Upper lobe of right lung (tissue), 1 donor: ENCODE measurements around the gene CCDC136. TPM values are rescaled to one million over a fixed set of nuclear protein-coding genes. Genes with fewer than 3 reads are reported as not detected.
A peak's percentile ranks its signal among the peaks of the same experiment; 100 is the strongest.

ENCODE experiments used
- ATAC-seq: fragments of 200-7000 bp; cut with Tn5 transposase; one replicate; pipeline ENCODE4 v1.9.1; 2020; ENCODE audit warnings: mild to moderate bottlenecking, moderate library complexity
- DNase-seq: peaks from one replicate; pipeline ENCODE4 v3.0.0-alpha.2; 2020
- H3K27ac ChIP-seq: fragments of 200-600 bp; one replicate; pipeline ENCODE4 v1.8.0; 2022
- H3K27me3 ChIP-seq: fragments of 200-600 bp; one replicate; pipeline ENCODE4 v1.8.0; 2022; ENCODE audit warnings: mild to moderate bottlenecking
- H3K36me3 ChIP-seq: fragments of 200-600 bp; one replicate; pipeline ENCODE4 v1.8.0; 2022
- H3K4me1 ChIP-seq: fragments of 200-600 bp; one replicate; pipeline ENCODE4 v1.8.0; 2022
- H3K4me3 ChIP-seq: fragments of 200-600 bp; one replicate; pipeline ENCODE4 v1.8.0; 2022; ENCODE audit warnings: mild to moderate bottlenecking
- H3K9me3 ChIP-seq: fragments of 200-600 bp; one replicate; pipeline ENCODE4 v1.8.0; 2022
- intact Hi-C: fragments of 100-400 bp; cut with DNase I; formaldehyde crosslinking; loops from one replicate; pipeline ENCODE4 v1.11.0; 2022
- total RNA-seq: library from RNA; stranded (reverse); fragmentation: NEBNext Ultra II Directional; extraction: Animal tissue kit (Norgen Biotek cat#: 25700); gene quantifications from one replicate; pipeline ENCODE4 v1.2.1, GENCODE V29; 2021
- TF ChIP-seq, protein P1 (sequence below): fragments of 200-600 bp; IDR thresholded peaks from one replicate; pipeline ENCODE4 v1.8.0; 2022; ENCODE audit warnings: antibody characterized with exemption
- donor health status: DM: no; HTN: yes; CAD: no; lungs with severe emphysema.

Gene CCDC136
- total RNA-seq, 1 donor from 2014 or later = 3.1 TPM

DNA sequence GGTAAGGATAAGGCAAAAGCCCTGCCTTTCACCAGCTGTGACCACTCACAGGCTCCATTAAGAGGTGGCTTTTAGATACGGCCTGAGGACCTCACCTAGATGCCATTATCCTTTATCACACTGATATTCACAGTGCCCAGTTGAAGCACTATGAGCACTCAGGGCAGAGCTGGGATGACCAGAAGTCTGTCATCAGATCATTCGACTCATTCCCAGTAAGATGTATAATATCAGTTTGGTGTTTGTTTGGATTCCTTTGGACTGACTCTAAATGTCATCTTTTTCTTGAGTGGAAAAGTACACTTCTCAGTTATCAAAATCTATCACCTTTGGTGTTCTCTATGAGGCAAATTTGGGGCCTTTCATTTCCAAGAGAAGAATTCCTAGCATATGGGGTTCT, 18.7 kb downstream of the CCDC136 start:
- Histone ChIP-seq H3K36me3 (no peaks in the 10 kb centered on the region), H3K4me3 (no peak overlapping the region), H3K9me3 (no peaks in the 10 kb centered on the region), H3K27ac (no peak overlapping the region), H3K4me1 (no peaks in the 10 kb centered on the region), H3K27me3 (no peaks in the 10 kb centered on the region)
- DNase-seq = no peak
- ATAC-seq = no peak
- intact Hi-C loops = no loop called here
- TF ChIP-seq, protein P1, sequence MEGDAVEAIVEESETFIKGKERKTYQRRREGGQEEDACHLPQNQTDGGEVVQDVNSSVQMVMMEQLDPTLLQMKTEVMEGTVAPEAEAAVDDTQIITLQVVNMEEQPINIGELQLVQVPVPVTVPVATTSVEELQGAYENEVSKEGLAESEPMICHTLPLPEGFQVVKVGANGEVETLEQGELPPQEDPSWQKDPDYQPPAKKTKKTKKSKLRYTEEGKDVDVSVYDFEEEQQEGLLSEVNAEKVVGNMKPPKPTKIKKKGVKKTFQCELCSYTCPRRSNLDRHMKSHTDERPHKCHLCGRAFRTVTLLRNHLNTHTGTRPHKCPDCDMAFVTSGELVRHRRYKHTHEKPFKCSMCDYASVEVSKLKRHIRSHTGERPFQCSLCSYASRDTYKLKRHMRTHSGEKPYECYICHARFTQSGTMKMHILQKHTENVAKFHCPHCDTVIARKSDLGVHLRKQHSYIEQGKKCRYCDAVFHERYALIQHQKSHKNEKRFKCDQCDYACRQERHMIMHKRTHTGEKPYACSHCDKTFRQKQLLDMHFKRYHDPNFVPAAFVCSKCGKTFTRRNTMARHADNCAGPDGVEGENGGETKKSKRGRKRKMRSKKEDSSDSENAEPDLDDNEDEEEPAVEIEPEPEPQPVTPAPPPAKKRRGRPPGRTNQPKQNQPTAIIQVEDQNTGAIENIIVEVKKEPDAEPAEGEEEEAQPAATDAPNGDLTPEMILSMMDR = no peak

DNA sequence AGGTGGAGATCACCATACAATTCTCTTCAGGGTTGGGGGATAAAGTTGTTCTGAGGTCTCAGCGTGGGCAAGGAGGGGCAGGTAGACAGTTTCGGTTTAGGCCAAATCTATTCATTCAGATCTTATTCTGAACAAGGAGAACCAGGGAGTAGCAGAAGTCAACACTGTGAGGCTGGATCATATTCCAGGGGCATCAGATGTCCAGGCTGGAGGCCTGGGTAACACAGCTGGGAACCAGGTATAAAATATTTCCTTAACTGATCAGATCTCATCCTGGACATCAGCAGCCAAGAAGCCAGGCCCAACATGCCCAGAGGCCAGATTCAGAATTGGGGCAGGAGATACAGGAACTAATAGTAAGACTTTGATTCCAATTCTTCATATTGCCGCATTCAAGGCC, 19.2 kb downstream of the CCDC136 start:
- Histone ChIP-seq H3K27me3 (no peaks in the 10 kb centered on the region), H3K36me3 (no peaks in the 10 kb centered on the region), H3K4me3 (no peak overlapping the region), H3K9me3 (no peaks in the 10 kb centered on the region), H3K4me1 (no peaks in the 10 kb centered on the region), H3K27ac (no peak overlapping the region)
- intact Hi-C loops = no loop called here
- no peak for DNase-seq
- no peak for ATAC-seq
- TF ChIP-seq, protein P1 = no peak

DNA sequence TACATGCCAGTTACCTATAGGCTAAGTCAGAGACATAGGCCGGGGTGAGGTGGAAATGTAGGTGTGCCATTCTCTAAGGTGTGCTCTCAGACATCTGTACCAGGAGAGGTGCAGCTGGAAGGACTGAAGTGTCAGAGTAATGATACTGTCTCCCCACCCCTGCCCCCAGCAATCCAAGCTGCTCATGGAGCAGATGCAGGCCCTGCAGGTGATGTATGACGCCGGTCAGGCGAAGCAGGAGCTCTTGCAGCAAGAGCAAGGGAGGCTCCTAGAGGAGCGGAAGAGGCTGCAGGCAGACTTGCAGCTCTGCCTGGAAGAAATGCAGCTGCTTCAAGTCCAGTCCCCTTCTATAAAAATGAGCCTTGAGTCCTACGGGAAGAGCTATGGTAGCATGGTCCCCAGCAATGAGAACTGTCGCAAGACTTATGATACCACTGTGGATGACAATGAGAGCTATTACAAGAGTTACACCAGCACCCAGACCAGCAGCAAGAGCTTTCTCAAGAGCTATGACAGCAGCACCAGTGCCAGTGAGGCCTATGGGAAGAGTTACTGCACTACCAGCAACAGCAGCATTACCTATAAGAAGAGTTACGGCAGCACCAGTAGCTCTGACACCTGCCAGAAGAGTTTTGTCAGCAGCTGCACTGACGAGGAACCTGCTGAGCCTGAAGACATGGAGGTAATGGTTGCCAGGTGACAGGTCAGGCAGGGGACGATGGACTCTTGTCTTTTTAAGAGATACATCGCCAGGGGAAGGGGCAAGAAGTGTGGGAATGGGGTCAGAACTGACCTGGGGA, 20.1 kb downstream of the CCDC136 start:
- H3K4me1 ChIP-seq = no peaks in the 10 kb centered on the region
- ATAC-seq (no peak), DNase-seq (no peak)
- TF ChIP-seq, protein P1 = no peak
- no peaks in the 10 kb centered on the region for H3K9me3 ChIP-seq
- no peaks in the 10 kb centered on the region for H3K27me3 ChIP-seq
- H3K27ac ChIP-seq = no peak overlapping the region
- no peak overlapping the region for H3K4me3 ChIP-seq
- no peaks in the 10 kb centered on the region for H3K36me3 ChIP-seq
- intact Hi-C loops = no loop called here

DNA sequence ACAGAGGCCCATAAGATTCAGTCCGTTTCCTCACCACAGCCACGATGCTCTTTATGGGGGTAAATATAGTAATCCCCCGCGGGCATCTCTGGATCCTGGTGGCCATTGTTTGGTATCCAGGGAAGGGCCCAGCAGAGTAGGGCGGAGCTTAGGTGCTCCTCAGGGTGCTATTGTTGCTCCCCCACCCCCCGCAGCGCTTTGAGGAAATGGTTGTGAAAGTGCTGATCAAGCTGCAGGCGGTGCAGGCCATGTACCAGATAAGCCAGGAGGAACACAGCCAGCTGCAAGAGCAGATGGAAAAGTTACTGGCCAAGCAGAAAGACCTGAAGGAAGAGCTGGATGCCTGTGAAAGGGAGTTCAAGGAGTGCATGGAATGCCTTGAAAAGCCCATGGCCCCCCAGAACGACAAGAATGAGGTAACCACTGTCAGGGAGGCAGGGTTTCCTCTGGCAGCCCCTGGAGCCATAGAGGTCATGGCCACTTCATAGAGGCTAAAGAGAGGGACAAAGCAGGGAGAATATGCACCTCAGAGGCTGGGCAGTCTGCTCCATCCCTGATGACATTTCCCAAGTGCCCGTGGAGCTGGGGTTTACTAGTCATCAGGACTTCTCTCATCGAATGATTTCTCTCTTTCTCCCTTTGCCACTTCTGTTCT, 20.9 kb downstream of the CCDC136 start:
- no peak for DNase-seq
- H3K36me3 ChIP-seq = no peaks in the 10 kb centered on the region
- no peaks in the 10 kb centered on the region for H3K9me3 ChIP-seq
- H3K27me3 ChIP-seq = peaks cover 3% of the 10 kb centered on the region
- H3K4me3 ChIP-seq = no peak overlapping the region
- TF ChIP-seq, protein P1 = no peak
- H3K4me1 ChIP-seq = no peaks in the 10 kb centered on the region
- H3K27ac ChIP-seq = no peak overlapping the region
- ATAC-seq = peak; percentile 42
- intact Hi-C loops = no loop called here

DNA sequence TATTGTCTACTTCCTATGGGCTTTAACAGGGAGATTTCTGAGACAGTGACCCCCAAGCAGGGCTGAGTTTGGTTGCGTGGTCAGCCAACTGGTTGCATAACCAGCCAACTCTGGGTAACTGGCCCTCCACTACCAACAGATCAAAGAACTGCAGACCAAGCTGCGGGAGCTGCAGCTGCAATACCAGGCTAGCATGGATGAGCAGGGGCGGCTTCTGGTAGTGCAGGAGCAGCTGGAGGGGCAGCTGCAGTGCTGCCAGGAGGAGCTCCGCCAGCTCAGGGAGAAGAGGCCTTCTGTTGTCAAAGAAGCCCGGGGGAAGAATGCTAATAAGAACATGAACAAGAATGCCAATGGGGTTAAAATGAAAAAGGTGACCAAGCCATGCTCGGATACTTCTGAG, 22.7 kb downstream of the CCDC136 start:
- H3K9me3 ChIP-seq = no peaks in the 10 kb centered on the region
- intact Hi-C loops = no loop called here
- no peaks in the 10 kb centered on the region for H3K4me1 ChIP-seq
- no peaks in the 10 kb centered on the region for H3K36me3 ChIP-seq
- no peak overlapping the region for H3K4me3 ChIP-seq
- H3K27me3 ChIP-seq = peaks cover 5% of the 10 kb centered on the region
- DNase-seq (no peak), ATAC-seq (no peak)
- TF ChIP-seq, protein P1 = no peak
- no peak overlapping the region for H3K27ac ChIP-seq
